Activated CD4-positive, alpha-beta T cell treated with anti-CD3 and anti-CD28 coated beads, Interleukin-2, amount 10 ng/mL, durations not matched to agents 7 days and 5 days (primary cell): Measurements from ENCODE around the gene DAPK1. TPM values are rescaled to one million over a fixed set of nuclear protein-coding genes. Genes with fewer than 3 reads are reported as not detected.

Experiments
- CTCF ChIA-PET: fragments of 350-600 bp; sonication (Branson Sonifier 250); formaldehyde crosslinking; loops from one replicate; lab custom pipeline; 2021; ENCODE audit warnings: antibody characterized with exemption; lab: Charles Lee
- POLR2A ChIA-PET: fragments of 350-600 bp; sonication (Branson Sonifier 250); formaldehyde crosslinking; loops from one replicate; lab custom pipeline; 2021; ENCODE audit warnings: antibody characterized with exemption; lab: Charles Lee
- DNase-seq: peaks from one replicate; pipeline ENCODE4 v3.0.0-alpha.2; 2020
- H3K27ac Mint-ChIP-seq: one replicate; pipeline ENCODE4 v1.8.0; 2021; ENCODE audit warnings: mild to moderate bottlenecking, moderate library complexity, mixed read lengths
- H3K27me3 Mint-ChIP-seq: one replicate; pipeline ENCODE4 v1.8.0; 2021; ENCODE audit warnings: mixed read lengths
- H3K36me3 Mint-ChIP-seq: one replicate; pipeline ENCODE4 v1.8.0; 2021; ENCODE audit warnings: low read depth, mixed read lengths
- H3K4me1 Mint-ChIP-seq: one replicate; pipeline ENCODE4 v1.8.0; 2021; ENCODE audit warnings: mixed read lengths
- H3K4me3 Mint-ChIP-seq: one replicate; pipeline ENCODE4 v1.8.0; 2021; ENCODE audit warnings: mild to moderate bottlenecking, moderate library complexity, mixed read lengths
- H3K9me3 Mint-ChIP-seq: one replicate; pipeline ENCODE4 v1.8.0; 2021; ENCODE audit warnings: mixed read lengths
- total RNA-seq, 2 experiments: library from RNA; stranded (reverse); gene quantifications; one replicate each; pipeline ENCODE4 v1.2.3, GENCODE V29; 2021

DAPK1 gene
- total RNA-seq, 2 experiments from 2014 or later, result 0.30 to 0.35 TPM

- no peak for DNase-seq
- Mint-ChIP-seq H3K36me3 (no peaks in the 10 kb centered on the region), H3K27me3 (peaks cover 4% of the 10 kb centered on the region), H3K4me1 (peaks cover 4% of the 10 kb centered on the region), H3K4me3 (no peak overlapping the region), H3K27ac (no peak overlapping the region), H3K9me3 (no peaks in the 10 kb centered on the region)
- CTCF ChIA-PET, result no interaction called here
- POLR2A ChIA-PET, result no interaction called here
Observed at GRCh38 chr9:87599901-87600610, 102.4 kb downstream of the DAPK1 start.

DNA sequence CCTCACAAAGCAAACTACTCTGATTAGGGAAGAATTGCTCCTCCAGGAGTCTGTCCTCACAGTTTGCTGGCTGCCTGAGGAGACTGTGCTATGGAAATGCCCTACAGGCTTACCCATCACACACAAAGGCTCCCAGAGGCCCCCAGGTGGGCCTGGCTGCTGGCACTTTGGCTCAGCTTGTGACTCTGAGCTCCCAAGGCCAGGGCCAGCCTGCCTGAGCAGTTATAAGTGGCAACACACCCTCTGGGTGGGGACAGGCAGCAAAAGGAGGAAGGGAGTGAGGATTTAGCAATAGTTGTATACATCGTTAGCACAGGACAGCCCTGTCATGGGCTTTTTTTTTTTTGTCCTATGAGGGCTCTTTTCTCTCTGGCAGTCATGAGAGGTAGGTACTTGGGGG lies 103.5 kb downstream of the DAPK1 start:
- POLR2A ChIA-PET, result no interaction called here
- Mint-ChIP-seq H3K4me1 (peaks cover 14% of the 10 kb centered on the region), H3K27ac (no peak overlapping the region), H3K9me3 (no peaks in the 10 kb centered on the region), H3K27me3 (peaks cover 11% of the 10 kb centered on the region), H3K36me3 (no peaks in the 10 kb centered on the region), H3K4me3 (no peak overlapping the region)
- no peak for DNase-seq
- CTCF ChIA-PET, result no interaction called here

DNA sequence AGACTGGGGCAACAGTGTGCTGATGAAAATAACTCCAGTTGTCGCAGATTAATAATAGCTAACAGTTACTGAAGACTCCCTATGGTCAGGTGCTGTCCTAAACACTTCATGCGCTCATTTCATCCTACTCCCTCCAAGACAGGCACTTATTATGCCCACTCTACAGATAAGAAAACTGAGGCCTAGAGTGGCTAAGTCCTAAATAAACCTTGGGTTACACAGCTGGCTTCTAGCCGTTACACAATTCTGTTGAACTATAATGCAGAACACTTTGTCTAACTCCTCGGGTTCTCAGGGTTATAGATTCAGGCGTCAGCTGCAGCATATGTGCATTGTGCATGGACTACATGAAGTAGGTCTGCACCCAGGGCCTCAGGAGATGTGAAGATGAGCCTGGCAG lies 103.9 kb downstream of the DAPK1 start:
- Mint-ChIP-seq H3K4me3 (no peak overlapping the region), H3K36me3 (no peaks in the 10 kb centered on the region), H3K4me1 (peaks cover 14% of the 10 kb centered on the region), H3K27me3 (peaks cover 11% of the 10 kb centered on the region), H3K27ac (no peak overlapping the region), H3K9me3 (no peaks in the 10 kb centered on the region)
- no peak for DNase-seq
- ChIA-PET POLR2A (no interaction called here), CTCF (no interaction called here)

- CTCF ChIA-PET, result no interaction called here
- no peak for DNase-seq
- no peak overlapping the region for H3K4me3 Mint-ChIP-seq
Observed at GRCh38 chr9:87602933-87603643, 105.4 kb downstream of the DAPK1 start.

GRCh38 chr9:87603854-87604490 lies 106.3 kb downstream of the DAPK1 start:
- peaks cover 13% of the 10 kb centered on the region for H3K27me3 Mint-ChIP-seq
- peaks cover 16% of the 10 kb centered on the region for H3K4me1 Mint-ChIP-seq
- H3K9me3 Mint-ChIP-seq, result peaks cover 7% of the 10 kb centered on the region
- no peaks in the 10 kb centered on the region for H3K36me3 Mint-ChIP-seq
- no peak for DNase-seq
- CTCF ChIA-PET, result no interaction called here
- POLR2A ChIA-PET, result no interaction called here
- H3K4me3 Mint-ChIP-seq, result no peak overlapping the region
- H3K27ac Mint-ChIP-seq, result no peak overlapping the region

More at GRCh38 chr9:87602933-87603643, 105.4 kb downstream of the DAPK1 start:
- H3K36me3 Mint-ChIP-seq, result no peaks in the 10 kb centered on the region
- peaks cover 12% of the 10 kb centered on the region for H3K27me3 Mint-ChIP-seq
- POLR2A ChIA-PET, result no interaction called here
- H3K27ac Mint-ChIP-seq, result no peak overlapping the region
- peaks cover 5% of the 10 kb centered on the region for H3K9me3 Mint-ChIP-seq
- peaks cover 16% of the 10 kb centered on the region for H3K4me1 Mint-ChIP-seq

DNA sequence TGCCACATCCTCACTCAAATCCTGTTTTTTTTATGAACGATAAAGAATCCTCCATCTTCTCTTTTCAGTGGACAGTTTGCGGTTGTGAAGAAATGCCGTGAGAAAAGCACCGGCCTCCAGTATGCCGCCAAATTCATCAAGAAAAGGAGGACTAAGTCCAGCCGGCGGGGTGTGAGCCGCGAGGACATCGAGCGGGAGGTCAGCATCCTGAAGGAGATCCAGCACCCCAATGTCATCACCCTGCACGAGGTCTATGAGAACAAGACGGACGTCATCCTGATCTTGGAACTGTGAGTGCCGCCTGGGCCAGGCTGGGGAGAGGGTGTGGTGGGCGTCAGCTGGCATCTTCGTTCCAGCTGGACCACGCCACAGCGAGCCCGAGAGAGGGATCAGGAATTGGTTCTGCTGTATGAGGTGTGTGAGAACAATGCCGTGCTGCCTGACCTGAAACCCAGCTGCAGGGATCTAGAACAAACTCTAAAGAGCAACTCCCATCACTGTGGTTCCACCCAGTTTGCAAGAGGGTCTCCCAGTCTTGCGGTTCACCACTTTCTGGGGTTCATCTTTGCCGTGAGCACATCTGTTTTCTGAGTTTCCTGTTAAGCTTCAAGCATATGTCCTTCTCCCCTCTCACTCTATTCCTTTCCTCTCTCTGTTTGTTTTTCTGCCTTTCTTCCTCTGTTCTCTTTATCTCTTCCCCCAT lies 107.4 kb downstream of the DAPK1 start:
- H3K9me3 Mint-ChIP-seq, result peaks cover 7% of the 10 kb centered on the region

GRCh38 chr9:87605676-87606075 lies 108.0 kb downstream of the DAPK1 start:
- ChIA-PET POLR2A (no interaction called here), CTCF (interaction anchor here (0.8 kb wide), 1 partner anchor 108 kb away, joined by 4 read pairs; the partner anchor contains the start of gene DAPK1)
- DNase-seq, result no peak
- no peak overlapping the region for H3K27ac Mint-ChIP-seq
- peaks cover 14% of the 10 kb centered on the region for H3K27me3 Mint-ChIP-seq
- peaks cover 16% of the 10 kb centered on the region for H3K4me1 Mint-ChIP-seq
- no peak overlapping the region for H3K4me3 Mint-ChIP-seq
- peaks cover 7% of the 10 kb centered on the region for H3K9me3 Mint-ChIP-seq
- no peaks in the 10 kb centered on the region for H3K36me3 Mint-ChIP-seq

More for the DNA sequence above, 107.4 kb downstream of the DAPK1 start:
- Mint-ChIP-seq H3K27ac (no peak overlapping the region), H3K36me3 (no peaks in the 10 kb centered on the region), H3K27me3 (peaks cover 14% of the 10 kb centered on the region), H3K4me3 (no peak overlapping the region), H3K4me1 (peaks cover 16% of the 10 kb centered on the region)
- DNase-seq, result no peak
- ChIA-PET POLR2A (no interaction called here), CTCF (no interaction called here)

DNA sequence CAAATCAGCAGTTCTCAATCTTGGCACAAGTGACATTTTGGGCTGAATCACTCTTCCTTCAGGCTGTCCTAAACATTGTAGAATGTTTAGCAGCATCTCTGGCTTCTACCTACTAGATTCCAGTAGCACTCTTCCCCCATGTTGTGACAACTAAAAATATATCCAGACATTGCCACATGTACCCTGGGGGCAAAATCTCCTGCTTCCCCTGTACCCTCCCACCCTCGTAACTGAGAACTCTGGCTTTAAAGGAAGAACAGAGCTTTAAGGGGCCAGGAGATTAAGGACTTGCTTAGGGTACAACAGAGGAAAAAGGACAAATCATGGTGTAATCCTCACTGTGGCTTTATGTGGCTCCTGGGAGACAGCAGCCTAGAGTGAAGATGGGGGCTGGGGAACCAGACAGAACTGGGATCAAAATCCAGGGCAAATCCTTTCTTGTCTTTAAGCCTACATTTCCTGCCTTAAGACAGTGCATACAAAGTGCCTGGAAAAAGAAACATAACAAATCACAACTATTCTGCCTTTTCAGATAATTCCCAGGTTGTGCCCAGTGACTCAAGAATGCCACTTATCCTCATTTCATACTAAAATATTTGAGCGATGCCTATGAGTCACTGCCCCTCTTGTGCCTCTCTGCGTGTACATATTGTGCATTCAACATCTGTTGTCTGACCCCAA lies 109.3 kb downstream of the DAPK1 start:
- POLR2A ChIA-PET, result no interaction called here
- H3K36me3 Mint-ChIP-seq, result no peaks in the 10 kb centered on the region
- H3K4me3 Mint-ChIP-seq, result no peak overlapping the region
- H3K27me3 Mint-ChIP-seq, result peaks cover 14% of the 10 kb centered on the region
- CTCF ChIA-PET, result no interaction called here
- H3K4me1 Mint-ChIP-seq, result peaks cover 16% of the 10 kb centered on the region
- no peak overlapping the region for H3K27ac Mint-ChIP-seq
- no peak for DNase-seq
- H3K9me3 Mint-ChIP-seq, result peaks cover 7% of the 10 kb centered on the region

DNA sequence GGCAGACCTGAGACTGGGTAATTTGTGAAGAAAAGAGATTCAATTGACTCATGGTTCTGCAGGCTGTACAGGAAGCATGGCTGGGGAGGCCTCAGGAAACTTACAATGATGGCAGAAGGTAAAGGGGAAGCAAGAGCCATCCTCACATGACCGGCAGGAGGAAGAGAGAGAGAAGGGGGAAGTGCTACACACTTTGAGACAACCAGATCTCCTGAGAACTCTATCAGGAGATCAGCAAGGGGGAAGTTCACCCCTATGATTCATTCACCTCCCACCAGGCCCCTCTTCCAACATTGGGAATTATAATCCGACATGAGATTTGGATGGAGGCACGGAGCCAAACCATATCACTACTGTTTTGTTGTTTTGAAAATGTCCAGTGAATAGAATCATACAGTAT lies 110.2 kb downstream of the DAPK1 start:
- no peak overlapping the region for H3K27ac Mint-ChIP-seq
- POLR2A ChIA-PET, result no interaction called here
- H3K9me3 Mint-ChIP-seq, result peaks cover 7% of the 10 kb centered on the region
- H3K4me1 Mint-ChIP-seq, result peaks cover 16% of the 10 kb centered on the region
- H3K4me3 Mint-ChIP-seq, result no peak overlapping the region
- no peaks in the 10 kb centered on the region for H3K36me3 Mint-ChIP-seq
- CTCF ChIA-PET, result no interaction called here
- DNase-seq, result no peak
- peaks cover 14% of the 10 kb centered on the region for H3K27me3 Mint-ChIP-seq

DNA sequence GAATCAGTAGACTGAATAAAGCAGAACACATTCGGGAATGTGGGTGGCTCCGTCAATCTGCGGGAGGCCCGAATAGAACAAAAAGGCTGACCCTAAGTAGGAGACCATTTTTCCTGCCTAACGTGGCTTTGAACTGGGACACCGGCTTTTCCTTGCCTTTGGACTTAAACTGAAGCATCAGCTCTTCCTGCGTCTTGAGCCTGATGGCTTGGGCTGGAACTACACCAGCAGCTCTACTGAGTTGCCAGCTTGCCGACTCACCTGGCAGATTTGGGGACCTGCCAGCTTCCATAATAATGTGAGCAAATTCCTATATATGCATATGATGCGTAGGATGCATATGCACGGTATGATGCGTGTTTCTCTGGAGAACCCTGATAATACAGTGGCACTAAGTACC lies 111.3 kb downstream of the DAPK1 start:
- CTCF ChIA-PET, result no interaction called here
- POLR2A ChIA-PET, result no interaction called here
- DNase-seq, result no peak
- H3K4me3 Mint-ChIP-seq, result no peak overlapping the region
- no peaks in the 10 kb centered on the region for H3K36me3 Mint-ChIP-seq
- H3K4me1 Mint-ChIP-seq, result peaks cover 16% of the 10 kb centered on the region
- H3K9me3 Mint-ChIP-seq, result peaks cover 7% of the 10 kb centered on the region
- H3K27ac Mint-ChIP-seq, result no peak overlapping the region
- H3K27me3 Mint-ChIP-seq, result peaks cover 14% of the 10 kb centered on the region

DNA sequence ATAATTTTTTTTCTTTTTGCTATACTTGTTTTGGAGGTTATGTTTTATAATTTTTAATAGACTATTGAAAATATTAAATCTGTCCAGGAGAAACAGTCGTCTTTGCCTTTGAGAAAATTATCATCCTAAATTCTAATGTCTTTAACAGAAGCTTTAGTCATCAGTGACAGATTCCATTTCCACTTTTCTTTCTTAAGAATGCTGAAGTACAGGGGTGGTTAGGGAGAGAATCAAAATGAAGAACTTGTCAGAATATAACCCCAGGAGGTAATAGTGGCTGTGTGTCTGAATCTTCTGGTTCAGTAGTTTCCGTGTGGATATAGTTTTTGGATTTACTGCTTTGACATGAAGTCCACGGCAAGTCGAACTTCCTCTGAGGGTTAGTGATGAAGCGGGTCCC lies 111.8 kb downstream of the DAPK1 start:
- peaks cover 7% of the 10 kb centered on the region for H3K9me3 Mint-ChIP-seq
- peaks cover 19% of the 10 kb centered on the region for H3K4me1 Mint-ChIP-seq
- H3K27ac Mint-ChIP-seq, result no peak overlapping the region
- no peak for DNase-seq
- POLR2A ChIA-PET, result no interaction called here
- CTCF ChIA-PET, result no interaction called here
- no peak overlapping the region for H3K4me3 Mint-ChIP-seq
- peaks cover 14% of the 10 kb centered on the region for H3K27me3 Mint-ChIP-seq
- no peaks in the 10 kb centered on the region for H3K36me3 Mint-ChIP-seq
